Activated CD8-positive, alpha-beta T cell treated with anti-CD3 and anti-CD28 coated beads, Interleukin-2, amount 10 ng/mL, durations not matched to agents 7 days and 5 days (primary cell): ENCODE measurements around the gene POLR3H. TPM values are rescaled to one million over a fixed set of nuclear protein-coding genes. Genes with fewer than 3 reads are reported as not detected.

Experiments used
- ATAC-seq: fragments of 150-1000 bp; cut with Tn5 transposase; one replicate; pipeline ENCODE4 v1.10.0; 2021; ENCODE audit warnings: moderate library complexity
- CTCF ChIA-PET: fragments of 350-600 bp; sonication (Branson Sonifier 250); formaldehyde crosslinking; loops from one replicate; lab custom pipeline; 2021; ENCODE audit warnings: antibody characterized with exemption; lab: Charles Lee
- POLR2A ChIA-PET: fragments of 350-600 bp; sonication (Branson Sonifier 250); formaldehyde crosslinking; loops from one replicate; lab custom pipeline; 2021; ENCODE audit warnings: antibody characterized with exemption; lab: Charles Lee
- DNase-seq: peaks from one replicate; pipeline ENCODE4 v3.0.0-alpha.2; 2020
- H3K27ac Mint-ChIP-seq: one replicate; pipeline ENCODE4 v1.8.0; 2021; ENCODE audit warnings: mild to moderate bottlenecking, mixed read lengths
- H3K27me3 Mint-ChIP-seq: one replicate; pipeline ENCODE4 v1.8.0; 2021; ENCODE audit warnings: low read depth, mixed read lengths
- H3K36me3 Mint-ChIP-seq: one replicate; pipeline ENCODE4 v1.8.0; 2021; ENCODE audit warnings: low read depth, mixed read lengths
- H3K4me1 Mint-ChIP-seq: one replicate; pipeline ENCODE4 v1.8.0; 2021; ENCODE audit warnings: low read depth, mixed read lengths
- H3K4me3 Mint-ChIP-seq: one replicate; pipeline ENCODE4 v1.8.0; 2021; ENCODE audit warnings: mild to moderate bottlenecking, mixed read lengths
- H3K9me3 Mint-ChIP-seq: one replicate; pipeline ENCODE4 v1.8.0; 2022; ENCODE audit warnings: mixed read lengths; ENCODE audit not compliant: insufficient read depth
- total RNA-seq, 2 experiments: library from RNA; stranded (reverse); gene quantifications; one replicate each; pipeline ENCODE4 v1.2.3, GENCODE V29; 2021

POLR3H gene
- total RNA-seq, 2 experiments from 2014 or later: 31.3 to 31.9 TPM

DNA sequence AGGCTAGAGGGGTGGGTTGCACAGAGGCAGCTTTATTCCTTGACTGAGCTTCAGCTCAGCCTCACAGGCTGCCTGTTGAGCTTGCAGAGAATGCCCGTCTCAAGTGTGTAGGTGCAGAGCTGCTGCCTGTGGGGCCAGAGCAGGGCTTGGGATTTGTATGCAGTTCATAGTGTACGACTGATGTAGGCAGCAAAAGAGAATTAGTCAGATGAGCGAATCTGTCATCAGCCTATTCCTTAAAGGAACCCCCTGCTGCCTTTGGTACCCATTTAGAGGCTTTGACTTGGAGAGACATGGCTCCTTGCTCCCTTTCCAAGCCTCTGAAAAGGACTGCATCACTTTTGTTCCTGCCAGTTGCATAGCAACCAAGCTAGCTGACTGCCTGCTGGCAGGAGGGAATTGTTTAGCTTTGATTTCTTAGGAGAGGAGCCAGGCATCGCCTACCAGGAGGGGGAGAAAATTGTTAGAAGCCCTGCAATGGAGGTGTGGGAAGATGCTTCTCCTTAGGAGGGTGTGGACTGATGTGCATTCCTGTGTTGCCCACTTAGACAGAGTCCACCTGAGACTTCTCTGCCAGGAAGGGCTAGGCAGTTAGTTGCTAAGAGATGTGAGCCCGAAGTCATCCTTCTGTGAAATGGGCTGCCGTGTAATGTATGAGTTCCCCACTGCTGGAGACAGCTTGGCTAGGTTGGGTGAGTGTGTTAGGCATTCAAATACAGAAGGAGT, 64.4 kb downstream of the POLR3H start:
- H3K27ac Mint-ChIP-seq: no peak overlapping the region

DNA sequence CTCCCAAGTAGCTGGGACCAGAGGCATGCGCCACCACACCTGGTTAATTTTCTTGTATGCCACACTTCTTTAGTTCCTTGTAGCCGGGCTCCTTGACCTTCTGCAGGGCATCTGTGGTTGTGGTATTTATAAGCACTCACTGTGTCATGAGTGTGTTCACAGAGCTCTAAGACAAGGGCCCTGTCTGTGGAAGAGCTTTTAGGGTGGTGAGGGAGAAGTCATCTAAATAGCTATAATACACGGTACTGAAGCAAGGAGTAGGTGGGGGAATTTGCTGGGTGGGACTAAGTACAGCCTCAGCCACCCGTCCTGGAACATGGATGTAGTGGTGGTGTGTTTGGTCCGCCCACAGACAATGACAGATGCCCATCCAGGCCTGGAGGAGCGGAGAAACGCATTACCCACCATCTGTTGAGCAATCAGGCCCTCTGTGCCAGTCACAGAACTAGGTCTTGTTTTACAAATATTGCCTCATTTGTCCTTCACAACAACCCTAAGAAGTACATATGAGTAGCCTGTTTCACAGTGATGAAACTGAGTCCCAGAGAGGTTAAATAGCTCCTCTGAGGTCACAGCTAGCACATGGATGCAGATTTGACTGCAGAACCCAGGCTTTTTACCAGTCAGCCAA, 65.3 kb downstream of the POLR3H start:
- no peak overlapping the region for H3K27ac Mint-ChIP-seq
- DNase-seq (no peak), ATAC-seq (no peak)
- POLR2A ChIA-PET: interaction anchor here (0.9 to 4.3 kb wide), 2 partner anchors 9 to 10 kb away, joined by 4 to 25 read pairs; partner anchors contain the start of genes ACO2 and PHF5A
- CTCF ChIA-PET: interaction anchor here (1.3 kb wide), 1 partner anchor 75 kb away, joined by 3 read pairs; no protein-coding TSS in a partner anchor
- H3K4me1 Mint-ChIP-seq: peaks cover 12% of the 10 kb centered on the region
- no peaks in the 10 kb centered on the region for H3K27me3 Mint-ChIP-seq
- no peak overlapping the region for H3K4me3 Mint-ChIP-seq
- no peaks in the 10 kb centered on the region for H3K36me3 Mint-ChIP-seq
- H3K9me3 Mint-ChIP-seq: no peaks in the 10 kb centered on the region

More for the DNA sequence above, 64.4 kb downstream of the POLR3H start:
- Mint-ChIP-seq H3K27me3 (no peaks in the 10 kb centered on the region), H3K9me3 (no peaks in the 10 kb centered on the region), H3K4me1 (peaks cover 12% of the 10 kb centered on the region), H3K4me3 (no peak overlapping the region), H3K36me3 (no peaks in the 10 kb centered on the region)
- CTCF ChIA-PET: interaction anchor here (1.1 to 1.3 kb wide), 2 partner anchors 11 to 76 kb away, joined by 3 read pairs; partner anchors contain the start of genes ACO2 and PHF5A
- ATAC-seq (no peak), DNase-seq (no peak)
- POLR2A ChIA-PET: interaction anchor here (1.1 to 4.3 kb wide), 2 partner anchors 11 to 33 kb away, joined by 3 to 25 read pairs; partner anchors contain the start of genes ACO2, PHF5A and TOB2

DNA sequence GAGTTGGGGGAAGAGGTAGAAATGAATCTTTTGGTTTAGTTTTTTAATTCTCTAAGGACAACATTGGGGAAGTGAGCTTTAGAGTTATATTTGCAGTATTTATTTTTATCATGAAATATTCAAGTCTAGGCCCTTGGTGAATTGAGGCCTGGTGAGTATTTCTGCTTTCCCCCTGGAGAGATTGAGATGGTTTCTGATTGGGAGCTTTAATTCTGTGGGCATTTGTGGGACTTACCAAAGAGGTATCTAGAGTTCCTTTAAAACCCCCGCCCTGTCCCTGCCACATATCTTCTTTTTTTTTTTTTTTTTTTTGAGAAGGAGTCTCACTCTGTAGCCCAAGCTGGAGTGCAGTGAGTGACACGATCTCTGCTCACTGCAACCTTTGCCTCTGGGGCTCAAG, 65.8 kb downstream of the POLR3H start:
- CTCF ChIA-PET: interaction anchor here (1.3 to 1.5 kb wide), 2 partner anchors 48 to 75 kb away, joined by 3 to 4 read pairs; no protein-coding TSS in a partner anchor
- H3K27ac Mint-ChIP-seq: no peak overlapping the region
- ATAC-seq: no peak

More for the DNA sequence above, 65.8 kb downstream of the POLR3H start:
- no peaks in the 10 kb centered on the region for H3K36me3 Mint-ChIP-seq
- peaks cover 16% of the 10 kb centered on the region for H3K4me1 Mint-ChIP-seq
- no peaks in the 10 kb centered on the region for H3K9me3 Mint-ChIP-seq
- no peak overlapping the region for H3K4me3 Mint-ChIP-seq
- no peaks in the 10 kb centered on the region for H3K27me3 Mint-ChIP-seq
- DNase-seq: no peak
- POLR2A ChIA-PET: interaction anchor here (0.9 to 4.3 kb wide), 2 partner anchors 8 to 10 kb away, joined by 4 to 25 read pairs; partner anchors contain the start of genes ACO2 and PHF5A

Other genes starting within 250 kb of the POLR3H start
- 10 to 100 TPM; 48.4 to 50.8 TPM for gene ZC3H7B, start 242.9 kb downstream of the POLR3H start, total RNA-seq
- gene TEF, start 162.5 kb downstream of the POLR3H start, total RNA-seq: 1 to 10 TPM; 2.9 to 3.0 TPM
- 10 to 100 TPM; 33.2 to 33.6 TPM for gene TOB2, start 97.7 kb downstream of the POLR3H start, total RNA-seq
- gene PHF5A, start 75.8 kb downstream of the POLR3H start, total RNA-seq: 10 to 100 TPM; 58.8 to 62.1 TPM
- gene ACO2, start 75.4 kb downstream of the POLR3H start, total RNA-seq: 10 to 100 TPM; 91.8 to 97.1 TPM
- gene CSDC2, start 16.5 kb upstream of the POLR3H start, total RNA-seq: not detected
- 10 to 100 TPM; 37.5 to 38.2 TPM for gene PMM1, start 45.4 kb upstream of the POLR3H start, total RNA-seq
- 10 to 100 TPM; 33.0 to 35.2 TPM for gene DESI1, start 76.6 kb upstream of the POLR3H start, total RNA-seq
- 100 to 1,000 TPM; 302 to 308 TPM for gene XRCC6, start 76.8 kb upstream of the POLR3H start, total RNA-seq
- 100 to 1,000 TPM; 185 to 200 TPM for gene SNU13, start 144.4 kb upstream of the POLR3H start, total RNA-seq
- gene MEI1, start 155.0 kb upstream of the POLR3H start, total RNA-seq: 10 to 100 TPM; 48.1 to 48.4 TPM